GM19372 (cell line): ENCODE data around the gene UBE3C.
"Not testable (repeated sequence)": the region's sequence is repeated elsewhere in the genome, so short reads cannot be mapped to it uniquely, and the experiment has no call there.

Experiments
- ATAC-seq: cut with Tn5 transposase; IDR thresholded peaks from one replicate; pipeline ENCODE4 v1.9.1; 2021; ENCODE audit warnings: mild to moderate bottlenecking, low read depth, moderate library complexity; ENCODE audit not compliant: unreplicated experiment

The UBE3C gene

GRCh38 chr7:157129907-157130460, 8.7 kb upstream of the UBE3C start:
- no peak for ATAC-seq

GRCh38 chr7:157130849-157131248, 7.9 kb upstream of the UBE3C start:
- ATAC-seq: not testable (repeated sequence)

- no peak for ATAC-seq
Measured at GRCh38 chr7:157132796-157133195, 5.9 kb upstream of the UBE3C start.

GRCh38 chr7:157133304-157133703, 5.4 kb upstream of the UBE3C start:
- ATAC-seq: no peak

GRCh38 chr7:157136372-157136771, 2.4 kb upstream of the UBE3C start:
- no peak for ATAC-seq

GRCh38 chr7:157138101-157138423, 664 bp upstream of the UBE3C start:
- no peak for ATAC-seq

GRCh38 chr7:157139111-157139809, 534 bp downstream of the UBE3C start:
- ATAC-seq: peak; percentile 50

- ATAC-seq: no peak
Measured at GRCh38 chr7:157139810-157140510, 1.2 kb downstream of the UBE3C start.

GRCh38 chr7:157140511-157140905, 1.8 kb downstream of the UBE3C start:
- no peak for ATAC-seq

- no peak for ATAC-seq
Measured at GRCh38 chr7:157141525-157142060, 2.9 kb downstream of the UBE3C start.

GRCh38 chr7:157143788-157144187, 5.1 kb downstream of the UBE3C start:
- no peak for ATAC-seq

GRCh38 chr7:157149317-157149716, 10.6 kb downstream of the UBE3C start:
- ATAC-seq: no peak

GRCh38 chr7:157150882-157151281, 12.2 kb downstream of the UBE3C start:
- no peak for ATAC-seq

GRCh38 chr7:157151626-157152339, 13.1 kb downstream of the UBE3C start:
- no peak for ATAC-seq

- ATAC-seq: no peak
Measured at GRCh38 chr7:157152391-157152937, 13.7 kb downstream of the UBE3C start.

GRCh38 chr7:157153260-157153659, 14.5 kb downstream of the UBE3C start:
- no peak for ATAC-seq

- no peak for ATAC-seq
Measured at GRCh38 chr7:157155959-157156358, 17.2 kb downstream of the UBE3C start.

GRCh38 chr7:157158400-157158799, 19.7 kb downstream of the UBE3C start:
- ATAC-seq: no peak

GRCh38 chr7:157159537-157159936, 20.8 kb downstream of the UBE3C start:
- ATAC-seq: not testable (repeated sequence)

GRCh38 chr7:157160433-157160832, 21.7 kb downstream of the UBE3C start:
- ATAC-seq: no peak

GRCh38 chr7:157165987-157166386, 27.3 kb downstream of the UBE3C start:
- ATAC-seq: no peak
